C4-2B (cell line): ENCODE data around the gene PPHLN1.

ENCODE experiments used
- CTCF ChIP-seq: fragments of 450-650 bp; conservative IDR thresholded peaks from 2 replicates; pipeline ENCODE4 v1.5.1; 2017; ENCODE audit warnings: mild to moderate bottlenecking
- ZFX ChIP-seq: fragments of 450-650 bp; IDR thresholded peaks from 2 replicates; pipeline ENCODE4 v1.6.1; 2017

DNA sequence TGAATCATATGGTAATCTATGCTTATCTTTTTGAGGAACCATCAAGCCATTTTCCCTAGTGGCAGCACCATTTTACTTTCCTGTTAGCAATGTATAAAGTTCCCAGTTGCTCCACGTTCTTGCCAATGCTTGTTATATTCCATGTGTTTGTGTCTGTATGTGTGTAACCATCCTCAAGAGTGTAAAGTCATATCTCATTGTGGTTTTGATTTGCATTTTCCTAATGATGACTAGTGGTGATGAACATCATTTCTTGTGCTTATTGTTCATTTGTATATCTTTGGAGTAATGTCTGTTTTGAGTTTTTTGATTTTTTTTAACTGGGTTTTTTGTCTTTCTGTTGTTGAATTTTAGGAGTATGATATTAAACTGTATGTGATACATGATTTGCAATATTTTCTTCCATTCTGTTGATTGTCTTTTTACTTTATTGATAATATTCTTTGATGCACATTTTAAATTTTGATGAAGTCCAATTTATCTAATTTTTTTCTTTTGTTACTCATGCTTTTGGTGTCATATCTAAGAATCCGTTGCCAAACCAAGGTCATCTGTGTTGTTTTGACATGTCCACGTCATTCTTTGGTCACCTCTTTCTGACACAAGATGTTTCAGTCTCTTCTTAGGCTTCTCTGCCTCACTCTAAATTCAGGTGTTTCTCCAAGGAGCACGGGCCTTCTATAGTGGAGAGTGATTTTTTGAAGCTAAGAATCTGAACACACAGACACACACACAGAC, 36.1 kb downstream of the PPHLN1 start:
- no peak for TF ChIP-seq ZFX
- TF ChIP-seq CTCF, result no peak
